Measurements from ENCODE around the gene RNU1-3. TPM values are rescaled to one million over a fixed set of nuclear protein-coding genes. Genes with fewer than 3 reads are reported as not detected.
"Not testable (repeated sequence)": the region's sequence is repeated elsewhere in the genome, so short reads cannot be mapped to it uniquely, and the experiment has no call there.

Gene RNU1-3
- 1,358 TPM for total RNA-seq

- not testable (repeated sequence) for DNase-seq (ENCODE audit: low spot score)
Observed at GRCh38 chr1:16666502-16667413, at the start of gene RNU1-3. Gene RNU1-3, minus strand, starts transcription at chr1:16666948.

GRCh38 chr1:16713480-16713879 is 46.7 kb upstream of the RNU1-3 start:
- not testable (repeated sequence) for DNase-seq (ENCODE audit: low spot score)

- not testable (repeated sequence) for DNase-seq (ENCODE audit: low spot score)
Observed at GRCh38 chr1:16712984-16713383, 46.2 kb upstream of the RNU1-3 start.

GRCh38 chr1:16712582-16712981 is 45.8 kb upstream of the RNU1-3 start:
- not testable (repeated sequence) for DNase-seq (ENCODE audit: low spot score)

- not testable (repeated sequence) for DNase-seq (ENCODE audit: low spot score)
Observed at GRCh38 chr1:16712131-16712530, 45.4 kb upstream of the RNU1-3 start.

GRCh38 chr1:16710618-16711017 is 43.9 kb upstream of the RNU1-3 start:
- not testable (repeated sequence) for DNase-seq (ENCODE audit: low spot score)

GRCh38 chr1:16709659-16710087 is 42.9 kb upstream of the RNU1-3 start:
- not testable (repeated sequence) for DNase-seq (ENCODE audit: low spot score)

- DNase-seq (ENCODE audit: low spot score), result not testable (repeated sequence)
Observed at GRCh38 chr1:16708704-16709103, 42.0 kb upstream of the RNU1-3 start.

GRCh38 chr1:16707130-16708093 is 40.7 kb upstream of the RNU1-3 start:
- not testable (repeated sequence) for DNase-seq (ENCODE audit: low spot score)

GRCh38 chr1:16706302-16706701 is 39.6 kb upstream of the RNU1-3 start:
- not testable (repeated sequence) for DNase-seq (ENCODE audit: low spot score)

- not testable (repeated sequence) for DNase-seq (ENCODE audit: low spot score)
Observed at GRCh38 chr1:16704502-16705100, 37.9 kb upstream of the RNU1-3 start.

GRCh38 chr1:16704076-16704475 is 37.3 kb upstream of the RNU1-3 start:
- DNase-seq (ENCODE audit: low spot score), result not testable (repeated sequence)

- DNase-seq (ENCODE audit: low spot score), result not testable (repeated sequence)
Observed at GRCh38 chr1:16703602-16704001, 36.9 kb upstream of the RNU1-3 start.

GRCh38 chr1:16703141-16703540 is 36.4 kb upstream of the RNU1-3 start:
- not testable (repeated sequence) for DNase-seq (ENCODE audit: low spot score)

- DNase-seq (ENCODE audit: low spot score), result not testable (repeated sequence)
Observed at GRCh38 chr1:16702280-16702679, 35.5 kb upstream of the RNU1-3 start.

- DNase-seq (ENCODE audit: low spot score), result not testable (repeated sequence)
Observed at GRCh38 chr1:16701189-16701588, 34.4 kb upstream of the RNU1-3 start.

- not testable (repeated sequence) for DNase-seq (ENCODE audit: low spot score)
Observed at GRCh38 chr1:16700138-16700895, 33.6 kb upstream of the RNU1-3 start.

- DNase-seq (ENCODE audit: low spot score), result not testable (repeated sequence)
Observed at GRCh38 chr1:16699440-16699839, 32.7 kb upstream of the RNU1-3 start.

GRCh38 chr1:16697152-16697551 is 30.4 kb upstream of the RNU1-3 start:
- DNase-seq (ENCODE audit: low spot score), result not testable (repeated sequence)

GRCh38 chr1:16696507-16697150 is 29.9 kb upstream of the RNU1-3 start:
- not testable (repeated sequence) for DNase-seq (ENCODE audit: low spot score)
